ENCODE results near the gene BEST3. TPM values are rescaled to one million over a fixed set of nuclear protein-coding genes. Genes with fewer than 3 reads are reported as not detected.

Gene BEST3
- total and polyA plus RNA-seq, 2 donors (not counting 1 experiment from before 2014, with no cell fraction given): not detected

DNA sequence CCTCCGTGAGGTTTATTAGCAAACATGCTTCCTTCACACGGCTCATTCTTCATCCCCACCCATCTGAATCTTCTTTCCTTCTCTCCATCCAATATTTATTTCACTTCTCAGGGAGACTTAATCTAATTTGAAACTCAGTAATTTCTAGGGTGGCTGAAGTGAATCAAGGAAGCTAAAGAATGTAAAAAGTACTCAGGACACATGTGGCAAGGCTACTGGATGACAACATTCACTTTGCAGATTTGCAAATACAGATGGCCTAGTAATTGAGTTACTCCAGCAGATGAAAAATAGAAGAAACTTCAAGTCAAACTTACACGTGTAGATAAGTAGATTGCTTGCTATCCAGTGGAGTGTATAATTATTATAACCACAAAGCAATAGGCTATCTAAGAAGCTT, 15.4 kb upstream of the BEST3 start:
- Histone ChIP-seq H3K4me2 (ENCODE audit: extremely low read depth, insufficient read depth, low read length) (no peak overlapping the region), H2AFZ (ENCODE audit: low read length) (no peak overlapping the region), H3K4me1 (ENCODE audit: control insufficient read depth, extremely low read depth, insufficient read depth, low read length) (no peaks in the 10 kb centered on the region), H3K9me3 (ENCODE audit: control insufficient read depth, insufficient read depth, low read depth, low read length) (no peaks in the 10 kb centered on the region), H3K9ac (ENCODE audit: insufficient read depth, low read length) (no peak overlapping the region), H3K4me3 (replicated peaks in 1 of 4; ENCODE audit: control extremely low read depth in 1 of 4, insufficient read depth in 1 of 4, low read depth in 3 of 4, low read length in 4 of 4) (no peak overlapping the region), H3K79me2 (ENCODE audit: control insufficient read depth, insufficient read depth, low read length) (no peaks in the 10 kb centered on the region), H3K27me3 (ENCODE audit: control insufficient read depth, insufficient read depth, low read length) (no peaks in the 10 kb centered on the region), H4K20me1 (ENCODE audit: control insufficient read depth, extremely low read depth, insufficient read depth, low read length) (no peaks in the 10 kb centered on the region), H3K27ac (ENCODE audit: insufficient read depth, low read length) (no peak overlapping the region), H3K36me3 (ENCODE audit: control insufficient read depth, insufficient read depth, low read length) (no peaks in the 10 kb centered on the region)
- no peak for DNase-seq (ENCODE audit: low read depth in 2 of 2)
- no peak for TF ChIP-seq EZH2 (IDR thresholded peaks at IDR 0.05; ENCODE audit: low read length, missing control alignments)
- TF ChIP-seq, protein P1, sequence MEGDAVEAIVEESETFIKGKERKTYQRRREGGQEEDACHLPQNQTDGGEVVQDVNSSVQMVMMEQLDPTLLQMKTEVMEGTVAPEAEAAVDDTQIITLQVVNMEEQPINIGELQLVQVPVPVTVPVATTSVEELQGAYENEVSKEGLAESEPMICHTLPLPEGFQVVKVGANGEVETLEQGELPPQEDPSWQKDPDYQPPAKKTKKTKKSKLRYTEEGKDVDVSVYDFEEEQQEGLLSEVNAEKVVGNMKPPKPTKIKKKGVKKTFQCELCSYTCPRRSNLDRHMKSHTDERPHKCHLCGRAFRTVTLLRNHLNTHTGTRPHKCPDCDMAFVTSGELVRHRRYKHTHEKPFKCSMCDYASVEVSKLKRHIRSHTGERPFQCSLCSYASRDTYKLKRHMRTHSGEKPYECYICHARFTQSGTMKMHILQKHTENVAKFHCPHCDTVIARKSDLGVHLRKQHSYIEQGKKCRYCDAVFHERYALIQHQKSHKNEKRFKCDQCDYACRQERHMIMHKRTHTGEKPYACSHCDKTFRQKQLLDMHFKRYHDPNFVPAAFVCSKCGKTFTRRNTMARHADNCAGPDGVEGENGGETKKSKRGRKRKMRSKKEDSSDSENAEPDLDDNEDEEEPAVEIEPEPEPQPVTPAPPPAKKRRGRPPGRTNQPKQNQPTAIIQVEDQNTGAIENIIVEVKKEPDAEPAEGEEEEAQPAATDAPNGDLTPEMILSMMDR (conservative IDR thresholded peaks at IDR 0.05 in 1 of 2, IDR thresholded peaks at IDR 0.05 in 1 of 2; ENCODE audit: low read depth in 1 of 2, low read length in 2 of 2): no peak

DNA sequence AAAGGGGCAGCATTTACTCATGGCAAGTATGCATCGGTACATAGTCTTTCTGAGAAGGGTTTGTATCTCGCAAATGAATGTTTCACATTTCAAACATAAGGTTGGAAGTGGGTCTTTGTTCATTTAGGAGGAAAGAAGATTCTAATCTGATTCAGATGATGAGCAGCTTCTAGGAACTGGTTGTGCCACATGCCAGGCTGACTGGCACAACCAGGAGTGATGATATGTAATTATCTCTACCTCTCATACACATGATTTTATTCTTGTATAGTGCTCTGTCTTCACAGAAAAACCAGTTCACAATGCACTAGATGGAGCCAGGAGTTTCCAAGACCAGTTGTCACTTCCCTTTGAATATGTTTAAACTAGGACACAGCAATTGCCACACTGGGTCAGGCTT, 13.7 kb upstream of the BEST3 start:
- H3K9ac ChIP-seq (ENCODE audit: insufficient read depth, low read length): no peak overlapping the region
- H3K4me3 ChIP-seq (replicated peaks in 1 of 4; ENCODE audit: control extremely low read depth in 1 of 4, insufficient read depth in 1 of 4, low read depth in 3 of 4, low read length in 4 of 4): no peak overlapping the region
- H3K36me3 ChIP-seq (ENCODE audit: control insufficient read depth, insufficient read depth, low read length): no peaks in the 10 kb centered on the region
- no peaks in the 10 kb centered on the region for H3K4me1 ChIP-seq (ENCODE audit: control insufficient read depth, extremely low read depth, insufficient read depth, low read length)
- H3K4me2 ChIP-seq (ENCODE audit: extremely low read depth, insufficient read depth, low read length): no peak overlapping the region
- H4K20me1 ChIP-seq (ENCODE audit: control insufficient read depth, extremely low read depth, insufficient read depth, low read length): no peaks in the 10 kb centered on the region
- no peaks in the 10 kb centered on the region for H3K27me3 ChIP-seq (ENCODE audit: control insufficient read depth, insufficient read depth, low read length)
- TF ChIP-seq, protein P1 (conservative IDR thresholded peaks at IDR 0.05 in 1 of 2, IDR thresholded peaks at IDR 0.05 in 1 of 2; ENCODE audit: low read depth in 1 of 2, low read length in 2 of 2): no peak
- no peak for TF ChIP-seq EZH2 (IDR thresholded peaks at IDR 0.05; ENCODE audit: low read length, missing control alignments)
- no peak for DNase-seq (ENCODE audit: low read depth in 2 of 2)
- H3K79me2 ChIP-seq (ENCODE audit: control insufficient read depth, insufficient read depth, low read length): no peaks in the 10 kb centered on the region
- H3K9me3 ChIP-seq (ENCODE audit: control insufficient read depth, insufficient read depth, low read depth, low read length): no peaks in the 10 kb centered on the region
- no peak overlapping the region for H2AFZ ChIP-seq (ENCODE audit: low read length)
- no peak overlapping the region for H3K27ac ChIP-seq (ENCODE audit: insufficient read depth, low read length)

DNA sequence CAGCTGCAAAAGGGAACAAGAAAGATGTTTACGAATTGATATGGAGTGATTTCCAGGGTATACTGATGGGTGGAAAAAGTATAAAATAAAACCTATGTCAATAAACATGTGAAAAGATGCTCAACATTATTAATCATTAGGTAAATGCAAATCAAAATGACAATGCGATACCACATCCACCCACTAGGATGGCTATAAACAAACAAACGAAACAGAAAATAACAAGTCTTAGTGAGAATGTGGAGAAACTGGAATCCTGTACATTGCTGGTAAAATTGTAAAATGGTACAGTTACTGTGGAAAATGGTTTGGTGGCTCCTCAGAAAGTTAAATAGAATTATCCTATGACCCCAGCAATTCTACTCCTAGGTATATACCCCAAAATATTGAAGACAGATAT, 9.5 kb upstream of the BEST3 start:
- H3K9ac ChIP-seq (ENCODE audit: insufficient read depth, low read length): no peak overlapping the region
- DNase-seq (ENCODE audit: low read depth in 2 of 2): no peak
- no peak overlapping the region for H3K4me3 ChIP-seq (replicated peaks in 1 of 4; ENCODE audit: control extremely low read depth in 1 of 4, insufficient read depth in 1 of 4, low read depth in 3 of 4, low read length in 4 of 4)
- no peaks in the 10 kb centered on the region for H4K20me1 ChIP-seq (ENCODE audit: control insufficient read depth, extremely low read depth, insufficient read depth, low read length)
- H3K79me2 ChIP-seq (ENCODE audit: control insufficient read depth, insufficient read depth, low read length): no peaks in the 10 kb centered on the region
- no peaks in the 10 kb centered on the region for H3K27me3 ChIP-seq (ENCODE audit: control insufficient read depth, insufficient read depth, low read length)
- H2AFZ ChIP-seq (ENCODE audit: low read length): no peak overlapping the region
- no peak overlapping the region for H3K27ac ChIP-seq (ENCODE audit: insufficient read depth, low read length)
- no peak for TF ChIP-seq EZH2 (IDR thresholded peaks at IDR 0.05; ENCODE audit: low read length, missing control alignments)
- TF ChIP-seq, protein P1 (conservative IDR thresholded peaks at IDR 0.05 in 1 of 2, IDR thresholded peaks at IDR 0.05 in 1 of 2; ENCODE audit: low read depth in 1 of 2, low read length in 2 of 2): peak in 1 of 2 donors; percentile 3
- no peaks in the 10 kb centered on the region for H3K9me3 ChIP-seq (ENCODE audit: control insufficient read depth, insufficient read depth, low read depth, low read length)
- no peak overlapping the region for H3K4me2 ChIP-seq (ENCODE audit: extremely low read depth, insufficient read depth, low read length)
- no peaks in the 10 kb centered on the region for H3K36me3 ChIP-seq (ENCODE audit: control insufficient read depth, insufficient read depth, low read length)
- no peaks in the 10 kb centered on the region for H3K4me1 ChIP-seq (ENCODE audit: control insufficient read depth, extremely low read depth, insufficient read depth, low read length)

Data from fibroblast of lung (primary cell).